PC-9 (cell line): ENCODE data around the gene ANO1. TPM values are rescaled to one million over a fixed set of nuclear protein-coding genes. Genes with fewer than 3 reads are reported as not detected.

ENCODE experiments used
- BruUV-seq: library from RNA; stranded (reverse); fragments of 400-500 nt; replicated peaks from 2 replicates; lab custom pipeline; 2021; lab: Mats Ljungman, UMichigan
- CTCF ChIA-PET: fragments of 300-600 bp; sonication (Branson Sonifier 250); formaldehyde crosslinking; loops from one replicate; lab custom pipeline; 2022; ENCODE audit warnings: antibody characterized with exemption; lab: Charles Lee
- POLR2A ChIA-PET: fragments of 300-600 bp; sonication (Branson Sonifier 250); formaldehyde crosslinking; loops from one replicate; lab custom pipeline; 2022; ENCODE audit warnings: antibody characterized with exemption; ENCODE audit not compliant: unreplicated experiment; lab: Charles Lee
- DNase-seq, 2 experiments: peaks; one replicate each; pipeline versions ENCODE4 v3.0.0 to v3.0.0-alpha.2; 2015 to 2022; ENCODE audit warnings: mixed read lengths in 1 of 2
- H2AFZ ChIP-seq: fragments of 200-600 bp; sonication (generic); 2 replicates; pipeline ENCODE4 v1.8.1; 2017; ENCODE audit warnings: antibody characterized with exemption
- H3F3A ChIP-seq: fragments of 200-600 bp; sonication (generic); 2 replicates; pipeline ENCODE4 v1.8.1; 2017; ENCODE audit warnings: antibody characterized with exemption, mild to moderate bottlenecking, low read depth; ENCODE audit not compliant: insufficient read depth
- H3K27ac ChIP-seq: fragments of 200-600 bp; sonication (generic); 2 replicates; pipeline ENCODE4 v1.6.1; 2016; ENCODE audit warnings: mixed run types
- H3K27me3 ChIP-seq: fragments of 200-600 bp; sonication (generic); 2 replicates; pipeline ENCODE4 v1.6.1; 2016; ENCODE audit warnings: low read depth, mixed run types; ENCODE audit not compliant: insufficient read depth
- H3K36me3 ChIP-seq: fragments of 200-600 bp; sonication (generic); 2 replicates; pipeline ENCODE4 v1.6.1; 2016; ENCODE audit warnings: low read depth, mixed run types
- H3K4me1 ChIP-seq: fragments of 200-600 bp; sonication (generic); replicated peaks from 2 replicates; pipeline ENCODE4 v1.6.1; 2016; ENCODE audit warnings: mixed run types; ENCODE audit not compliant: insufficient read depth
- H3K4me2 ChIP-seq: fragments of 200-600 bp; sonication (generic); 2 replicates; pipeline ENCODE4 v1.6.1; 2017; ENCODE audit warnings: mixed run types
- H3K4me3 ChIP-seq: fragments of 200-600 bp; sonication (generic); 2 replicates; pipeline ENCODE4 v1.6.1; 2016; ENCODE audit warnings: mixed run types
- H3K79me2 ChIP-seq: fragments of 200-600 bp; sonication (generic); 2 replicates; pipeline ENCODE4 v1.6.1; 2017; ENCODE audit warnings: low read depth, mixed run types
- H3K9me2 ChIP-seq: fragments of 200-600 bp; sonication (generic); 2 replicates; pipeline ENCODE4 v1.8.1; 2017; ENCODE audit warnings: mild to moderate bottlenecking; ENCODE audit not compliant: insufficient read depth
- H3K9me3 ChIP-seq: fragments of 200-600 bp; sonication (generic); 2 replicates; pipeline ENCODE4 v1.8.1; 2016; ENCODE audit warnings: low read depth; ENCODE audit not compliant: insufficient read depth
- H4K20me1 ChIP-seq: fragments of 200-600 bp; sonication (generic); 2 replicates; pipeline ENCODE4 v1.8.1; 2017; ENCODE audit not compliant: insufficient read depth
- EZH2 ChIP-seq: fragments of 200-600 bp; sonication (generic); IDR thresholded peaks from 2 replicates; pipeline ENCODE4 v1.8.0; 2017; ENCODE audit warnings: antibody characterized with exemption, low read depth
- intact Hi-C: fragments of 100-400 bp; cut with micrococcal nuclease; formaldehyde crosslinking; loops from one replicate; pipeline ENCODE4 v1.10.0; 2022; ENCODE audit not compliant: unreplicated experiment
- total RNA-seq: library from RNA; stranded (reverse); gene quantifications from 2 replicates; pipeline ENCODE4 v1.2.3, GENCODE V29; 2021
- TF ChIP-seq, protein P1 (sequence below): fragments of 200-600 bp; sonication (generic); conservative IDR thresholded peaks from 2 replicates; pipeline ENCODE4 v1.6.1; 2017; ENCODE audit warnings: mixed run types, antibody characterized with exemption, mild to moderate bottlenecking, moderate library complexity

The ANO1 gene
- total RNA-seq, 1 experiment from 2014 or later = 107 TPM

DNA sequence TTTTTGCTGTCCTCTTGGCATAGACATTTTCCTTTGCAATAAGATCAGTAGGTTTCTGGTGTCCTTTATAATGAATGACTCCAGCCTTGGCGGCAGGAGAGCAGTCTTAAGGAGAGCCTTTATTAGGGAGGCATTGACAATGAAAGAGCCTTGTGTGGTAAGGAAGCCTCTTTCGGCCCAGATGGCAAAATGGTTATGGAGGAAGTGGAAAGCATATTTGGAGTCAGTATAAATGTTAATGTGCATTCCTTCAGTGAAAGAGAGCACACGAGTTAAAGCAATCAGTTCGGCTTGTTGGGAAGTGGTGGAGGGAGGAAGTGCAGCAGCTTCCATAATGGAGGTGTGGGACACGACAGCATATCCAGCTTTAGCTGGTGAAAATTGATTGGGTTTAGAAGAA, 18.1 kb upstream of the ANO1 start:
- Histone ChIP-seq H3K4me2 (no peak overlapping the region), H3F3A (peaks cover 34% of the 10 kb centered on the region), H3K9me3 (peaks cover 9% of the 10 kb centered on the region), H3K4me1 (peaks cover 50% of the 10 kb centered on the region), H3K27ac (no peak overlapping the region), H3K36me3 (no peaks in the 10 kb centered on the region), H2AFZ (no peak overlapping the region), H4K20me1 (no peaks in the 10 kb centered on the region), H3K79me2 (no peaks in the 10 kb centered on the region), H3K4me3 (no peak overlapping the region), H3K9me2 (no peaks in the 10 kb centered on the region), H3K27me3 (no peaks in the 10 kb centered on the region)
- intact Hi-C loops = loop anchor here (10.0 kb wide), 1 partner anchor 115 kb away; no protein-coding TSS in a partner anchor
- DNase-seq = no peak
- TF ChIP-seq, protein P1, sequence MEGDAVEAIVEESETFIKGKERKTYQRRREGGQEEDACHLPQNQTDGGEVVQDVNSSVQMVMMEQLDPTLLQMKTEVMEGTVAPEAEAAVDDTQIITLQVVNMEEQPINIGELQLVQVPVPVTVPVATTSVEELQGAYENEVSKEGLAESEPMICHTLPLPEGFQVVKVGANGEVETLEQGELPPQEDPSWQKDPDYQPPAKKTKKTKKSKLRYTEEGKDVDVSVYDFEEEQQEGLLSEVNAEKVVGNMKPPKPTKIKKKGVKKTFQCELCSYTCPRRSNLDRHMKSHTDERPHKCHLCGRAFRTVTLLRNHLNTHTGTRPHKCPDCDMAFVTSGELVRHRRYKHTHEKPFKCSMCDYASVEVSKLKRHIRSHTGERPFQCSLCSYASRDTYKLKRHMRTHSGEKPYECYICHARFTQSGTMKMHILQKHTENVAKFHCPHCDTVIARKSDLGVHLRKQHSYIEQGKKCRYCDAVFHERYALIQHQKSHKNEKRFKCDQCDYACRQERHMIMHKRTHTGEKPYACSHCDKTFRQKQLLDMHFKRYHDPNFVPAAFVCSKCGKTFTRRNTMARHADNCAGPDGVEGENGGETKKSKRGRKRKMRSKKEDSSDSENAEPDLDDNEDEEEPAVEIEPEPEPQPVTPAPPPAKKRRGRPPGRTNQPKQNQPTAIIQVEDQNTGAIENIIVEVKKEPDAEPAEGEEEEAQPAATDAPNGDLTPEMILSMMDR = no peak
- TF ChIP-seq EZH2 = no peak
- CTCF ChIA-PET = no interaction called here
- no TSS peak for BruUV-seq
- POLR2A ChIA-PET = no interaction called here

DNA sequence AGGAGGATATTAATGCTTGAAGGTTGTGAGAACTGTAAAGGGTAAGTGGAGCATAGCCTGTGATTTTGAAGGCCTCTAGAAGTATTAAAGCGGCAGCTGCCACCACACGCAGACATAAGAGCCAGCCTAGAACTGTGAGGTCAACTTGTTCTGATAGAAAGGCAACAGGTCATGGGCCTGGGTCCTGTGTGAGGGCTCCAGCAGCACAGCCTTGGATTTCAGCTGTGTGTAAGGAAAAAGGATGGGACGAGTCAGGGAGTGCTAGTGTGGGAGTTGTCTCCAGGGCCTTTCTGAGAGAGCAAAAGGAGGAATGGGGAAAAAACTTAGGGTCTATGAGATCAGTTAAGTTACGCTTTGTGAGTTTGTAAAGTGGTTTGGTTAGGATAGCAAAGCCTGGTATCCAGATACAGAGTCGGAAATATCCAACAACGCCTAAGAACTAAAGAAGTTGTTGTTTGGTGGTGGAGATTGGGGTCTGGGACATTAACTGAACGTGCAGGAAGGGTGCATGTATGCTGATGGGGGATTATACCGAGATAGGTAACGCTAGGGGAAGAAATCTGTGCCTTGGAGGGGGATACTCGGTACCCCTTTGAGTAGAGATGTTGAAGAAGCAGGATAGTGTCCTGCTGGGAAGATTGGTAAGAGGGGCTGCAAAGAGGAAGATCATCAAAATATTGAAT, 17.4 kb upstream of the ANO1 start:
- POLR2A ChIA-PET = interaction anchor here (0.6 kb wide), 1 partner anchor 422 kb away, joined by 4 read pairs; no protein-coding TSS in a partner anchor
- H3K4me3 ChIP-seq = no peak overlapping the region
- H4K20me1 ChIP-seq = no peaks in the 10 kb centered on the region
- no peak overlapping the region for H3K27ac ChIP-seq
- peaks cover 6% of the 10 kb centered on the region; the same call in 1 of the 2 replicates for H3K9me3 ChIP-seq
- no peaks in the 10 kb centered on the region for H3K36me3 ChIP-seq
- H3F3A ChIP-seq = peaks cover 36% of the 10 kb centered on the region
- no peaks in the 10 kb centered on the region for H3K9me2 ChIP-seq
- DNase-seq = no peak
- peaks cover 58% of the 10 kb centered on the region for H3K4me1 ChIP-seq
- H3K27me3 ChIP-seq = no peaks in the 10 kb centered on the region
- H3K79me2 ChIP-seq = peaks cover 1% of the 10 kb centered on the region; the same call in 1 of the 2 replicates
- H3K4me2 ChIP-seq = no peak overlapping the region
- CTCF ChIA-PET = no interaction called here
- TF ChIP-seq EZH2 = no peak
- TF ChIP-seq, protein P1 = no peak
- no TSS peak for BruUV-seq
- H2AFZ ChIP-seq = no peak overlapping the region
- intact Hi-C loops = loop anchor here (10.0 kb wide), 1 partner anchor 116 kb away; no protein-coding TSS in a partner anchor

DNA sequence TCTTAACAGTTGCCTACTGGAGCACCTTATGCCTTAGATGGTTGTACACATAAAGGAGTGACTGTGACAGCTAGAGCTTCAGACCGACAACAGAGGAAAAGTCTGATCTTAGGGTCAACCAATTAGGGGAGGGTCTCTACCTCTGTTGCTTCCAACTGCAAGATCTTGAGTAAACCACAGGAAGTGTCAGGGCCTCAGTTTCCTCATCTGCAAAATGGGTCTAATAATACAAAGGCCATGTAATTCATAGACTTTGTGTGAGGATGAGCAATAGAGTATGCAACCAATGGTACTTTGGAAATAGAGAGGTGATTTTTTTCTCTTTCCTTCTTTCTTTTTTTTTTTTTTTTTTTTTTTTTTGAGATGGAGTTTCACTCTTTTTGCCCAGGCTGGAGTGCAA, 16.4 kb upstream of the ANO1 start:
- Histone ChIP-seq H4K20me1 (no peaks in the 10 kb centered on the region), H3K27ac (no peak overlapping the region), H3K79me2 (peaks cover 9% of the 10 kb centered on the region; the same call in 1 of the 2 replicates), H3F3A (peaks cover 37% of the 10 kb centered on the region), H3K4me2 (no peak overlapping the region), H3K9me2 (no peaks in the 10 kb centered on the region), H3K36me3 (no peaks in the 10 kb centered on the region), H3K9me3 (no peaks in the 10 kb centered on the region; the same call in 1 of the 2 replicates), H3K27me3 (no peaks in the 10 kb centered on the region), H3K4me1 (peaks cover 67% of the 10 kb centered on the region), H3K4me3 (no peak overlapping the region), H2AFZ (no peak overlapping the region)
- BruUV-seq = no TSS peak
- ChIA-PET CTCF (interaction anchor here (0.6 kb wide), 1 partner anchor 94 kb away, joined by 10 read pairs; no protein-coding TSS in a partner anchor), POLR2A (no interaction called here)
- no peak for DNase-seq
- intact Hi-C loops = loop anchor here (10.0 kb wide), 1 partner anchor 117 kb away; no protein-coding TSS in a partner anchor
- TF ChIP-seq, protein P1 = no peak
- TF ChIP-seq EZH2 = no peak
